Tibial nerve (tissue), 3 donors: ENCODE results near the gene ROBO1.

Experiments
- CTCF ChIP-seq, 5 experiments: fragments of 200-600 bp in 3 of 5; fragments of 450-650 bp in 2 of 5; sonication (generic) in 3 of 5; IDR thresholded peaks; one replicate each; pipeline ENCODE4 v1.5.1; 2016 to 2019; ENCODE audit warnings: antibody characterized with exemption in 5 of 5, mild to moderate bottlenecking in 3 of 5, moderate library complexity in 2 of 5
- POLR2A ChIP-seq, 2 donors: fragments of 450-650 bp; IDR thresholded peaks; one replicate each; pipeline ENCODE4 v1.6.1; 2017; ENCODE audit warnings: antibody characterized with exemption in 2 of 2, mild to moderate bottlenecking in 2 of 2, moderate library complexity in 2 of 2

- TF ChIP-seq CTCF (IDR thresholded peaks at IDR 0.05) (no peak), POLR2A (IDR thresholded peaks at IDR 0.05) (no peak)
Observed at GRCh38 chr3:78670094-78670493, 1097.7 kb downstream of the ROBO1 start.
